WTC11 (cell line): ENCODE results near the gene METTL24. TPM values are rescaled to one million over a fixed set of nuclear protein-coding genes. Genes with fewer than 3 reads are reported as not detected.

Source experiments
- ATAC-seq: fragments of 200-7000 bp; cut with Tn5 transposase; 2 replicates; pipeline ENCODE4 v1.10.0; 2021; ENCODE audit warnings: mild to moderate bottlenecking, moderate library complexity
- CTCF ChIA-PET: fragments of 300-600 bp; sonication (Branson Sonifier 250); formaldehyde crosslinking; loops from one replicate; lab custom pipeline; 2021; ENCODE audit warnings: antibody characterized with exemption; lab: Charles Lee
- POLR2A ChIA-PET: fragments of 350-600 bp; sonication (Branson Sonifier 250); formaldehyde crosslinking; loops from one replicate; lab custom pipeline; 2021; ENCODE audit warnings: antibody characterized with exemption; lab: Charles Lee
- DNase-seq: peaks from one replicate; pipeline ENCODE4 v3.0.0; 2021; ENCODE audit warnings: low spot score
- H3K27ac Mint-ChIP-seq: 2 replicates; pipeline ENCODE4 v1.8.0; 2021; ENCODE audit warnings: mixed read lengths
- H3K27me3 Mint-ChIP-seq: 2 replicates; pipeline ENCODE4 v1.8.0; 2021; ENCODE audit warnings: low read depth, mild to moderate bottlenecking, moderate library complexity, mixed read lengths
- H3K36me3 Mint-ChIP-seq: 2 replicates; pipeline ENCODE4 v1.8.0; 2021; ENCODE audit warnings: mixed read lengths
- H3K4me1 Mint-ChIP-seq: 2 replicates; pipeline ENCODE4 v1.8.0; 2022; ENCODE audit warnings: mixed read lengths
- H3K4me3 Mint-ChIP-seq: 2 replicates; pipeline ENCODE4 v1.8.0; 2021; ENCODE audit warnings: mild to moderate bottlenecking, moderate library complexity, mixed read lengths
- H3K9me3 Mint-ChIP-seq: 2 replicates; pipeline ENCODE4 v1.8.0; 2021; ENCODE audit warnings: mixed read lengths
- ATF1 ChIP-seq: sonication (generic); formaldehyde crosslinking; IDR thresholded peaks from 2 replicates; pipeline ENCODE4 v1.8.1; 2023; ENCODE audit warnings: mild to moderate bottlenecking, moderate library complexity, missing genetic modification reagents
- ATF2 ChIP-seq: sonication (generic); formaldehyde crosslinking; IDR thresholded peaks from 2 replicates; pipeline ENCODE4 v1.8.1; 2022; ENCODE audit warnings: low read depth, missing genetic modification reagents, borderline replicate concordance
- ATF6 ChIP-seq: sonication (generic); formaldehyde crosslinking; IDR thresholded peaks from 2 replicates; pipeline ENCODE4 v1.8.1; 2023; ENCODE audit warnings: mild to moderate bottlenecking, missing genetic modification reagents
- CDX4 ChIP-seq: fragments of 250-450 bp; sonication (Bioruptor Pico); IDR thresholded peaks from 2 replicates; pipeline ENCODE4 v1.9.0; 2021; ENCODE audit warnings: moderate library complexity, mild to moderate bottlenecking, inconsistent platforms, borderline replicate concordance
- CREB1 ChIP-seq: sonication (generic); formaldehyde crosslinking; IDR thresholded peaks from 2 replicates; pipeline ENCODE4 v1.8.0; 2023; ENCODE audit warnings: mild to moderate bottlenecking, missing genetic modification reagents
- ESRRA ChIP-seq: sonication (generic); formaldehyde crosslinking; IDR thresholded peaks from 2 replicates; pipeline ENCODE4 v1.8.1; 2022; ENCODE audit warnings: mild to moderate bottlenecking, missing genetic modification reagents, borderline replicate concordance
- GABPB1 ChIP-seq: sonication (generic); formaldehyde crosslinking; IDR thresholded peaks from 2 replicates; pipeline ENCODE4 v1.8.1; 2023; ENCODE audit warnings: mild to moderate bottlenecking, missing genetic modification reagents
- GRHL2 ChIP-seq: fragments of 250-450 bp; sonication (Bioruptor Pico); IDR thresholded peaks from 2 replicates; pipeline ENCODE4 v1.8.0; 2022; ENCODE audit warnings: mild to moderate bottlenecking, moderate library complexity; ENCODE audit not compliant: insufficient replicate concordance, severe bottlenecking
- GTF2I ChIP-seq: fragments of 250-450 bp; sonication (Bioruptor Pico); conservative IDR thresholded peaks from 2 replicates; pipeline ENCODE4 v1.4.0; 2021; ENCODE audit warnings: mild to moderate bottlenecking
- HMGXB4 ChIP-seq: sonication (generic); formaldehyde crosslinking; IDR thresholded peaks from 2 replicates; pipeline ENCODE4 v1.8.1; 2023; ENCODE audit warnings: mild to moderate bottlenecking, moderate library complexity, missing genetic modification reagents
- MAX ChIP-seq: sonication (generic); formaldehyde crosslinking; IDR thresholded peaks from 2 replicates; pipeline ENCODE4 v1.8.0; 2022; ENCODE audit warnings: mild to moderate bottlenecking, missing genetic modification reagents
- NFATC4 ChIP-seq: fragments of 250-450 bp; sonication (Bioruptor Pico); IDR thresholded peaks from 2 replicates; pipeline ENCODE4 v1.9.0; 2021; ENCODE audit warnings: mild to moderate bottlenecking
- NFE2L1 ChIP-seq: sonication (generic); formaldehyde crosslinking; IDR thresholded peaks from 2 replicates; pipeline ENCODE4 v1.8.1; 2023; ENCODE audit warnings: missing genetic modification reagents
- PREB ChIP-seq: sonication (generic); formaldehyde crosslinking; IDR thresholded peaks from 2 replicates; pipeline ENCODE4 v1.8.1; 2022; ENCODE audit warnings: mild to moderate bottlenecking, missing genetic modification reagents, moderate library complexity, borderline replicate concordance
- RORB ChIP-seq: fragments of 250-450 bp; sonication (Bioruptor Pico); IDR thresholded peaks from 2 replicates; pipeline ENCODE4 v1.9.0; 2021; ENCODE audit warnings: mild to moderate bottlenecking
- SMAD3 ChIP-seq: sonication (generic); formaldehyde crosslinking; IDR thresholded peaks from 2 replicates; pipeline ENCODE4 v1.8.0; 2022; ENCODE audit warnings: missing genetic modification reagents, mild to moderate bottlenecking, borderline replicate concordance
- SOX15 ChIP-seq: fragments of 250-450 bp; sonication (Bioruptor Pico); IDR thresholded peaks from 2 replicates; pipeline ENCODE4 v1.9.0; 2021; ENCODE audit warnings: mild to moderate bottlenecking
- STAT6 ChIP-seq: sonication (generic); formaldehyde crosslinking; conservative IDR thresholded peaks from 2 replicates; pipeline ENCODE4 v1.8.1; 2023; ENCODE audit warnings: mild to moderate bottlenecking, low read depth, missing genetic modification reagents, moderate library complexity
- USF1 ChIP-seq: sonication (generic); formaldehyde crosslinking; IDR thresholded peaks from 2 replicates; pipeline ENCODE4 v1.8.0; 2022; ENCODE audit warnings: mild to moderate bottlenecking, missing genetic modification reagents
- ZNF219 ChIP-seq: sonication (generic); formaldehyde crosslinking; IDR thresholded peaks from 2 replicates; pipeline ENCODE4 v1.8.0; 2023; ENCODE audit warnings: missing genetic modification reagents, mild to moderate bottlenecking, borderline replicate concordance
- ZNF317 ChIP-seq: sonication (generic); formaldehyde crosslinking; IDR thresholded peaks from 2 replicates; pipeline ENCODE4 v1.8.1; 2023; ENCODE audit warnings: low read depth, mild to moderate bottlenecking, moderate library complexity, missing genetic modification reagents, borderline replicate concordance
- ZNF396 ChIP-seq: fragments of 250-450 bp; sonication (Bioruptor Pico); IDR thresholded peaks from 2 replicates; pipeline ENCODE4 v1.8.0; 2021; ENCODE audit warnings: mild to moderate bottlenecking, moderate library complexity, borderline replicate concordance
- ZSCAN18 ChIP-seq: fragments of 250-450 bp; sonication (Bioruptor Pico); IDR thresholded peaks from 2 replicates; pipeline ENCODE4 v2.1.2; 2022; ENCODE audit warnings: mild to moderate bottlenecking, moderate library complexity
- total RNA-seq: library from RNA; stranded (reverse); gene quantifications from 3 replicates; pipeline ENCODE4 v1.2.3, GENCODE V29; 2021

Gene METTL24
- total RNA-seq, 1 experiment from 2014 or later, result 0.31 TPM

- TF ChIP-seq ATF2 (CRISPR knock-in tag) (no peak), ESRRA (CRISPR knock-in tag) (no peak), ZNF317 (CRISPR knock-in tag) (no peak), RORB (CRISPR knock-in tag) (no peak)
These were observed 30.8 kb downstream of the METTL24 start (continued) for GRCh38 chr6:110327391-110327790.

GRCh38 chr6:110326609-110327008 lies 31.5 kb downstream of the METTL24 start:
- ATAC-seq, result no peak
- Mint-ChIP-seq H3K4me3 (no peak overlapping the region), H3K27ac (no peak overlapping the region), H3K36me3 (no peaks in the 10 kb centered on the region), H3K9me3 (no peaks in the 10 kb centered on the region), H3K27me3 (peaks cover 5% of the 10 kb centered on the region; the same call in 1 of the 2 replicates), H3K4me1 (peaks cover 55% of the 10 kb centered on the region)
- DNase-seq, result no peak
- ChIA-PET CTCF (no interaction called here), POLR2A (interaction anchor here (0.6 kb wide), 1 partner anchor 23 kb away, joined by 3 read pairs; no protein-coding TSS in a partner anchor)
- TF ChIP-seq ATF1 (no peak), USF1 (no peak), ZNF396 (CRISPR knock-in tag) (no peak), PREB (CRISPR knock-in tag) (no peak), CREB1 (CRISPR knock-in tag) (no peak), STAT6 (no peak), NFE2L1 (CRISPR knock-in tag) (no peak), GABPB1 (CRISPR knock-in tag) (no peak), MAX (no peak), SOX15 (CRISPR knock-in tag) (no peak), HMGXB4 (CRISPR knock-in tag) (no peak), NFATC4 (CRISPR knock-in tag) (no peak), ZSCAN18 (CRISPR knock-in tag) (no peak), CDX4 (CRISPR knock-in tag) (no peak), GTF2I (CRISPR knock-in tag) (no peak), ZNF219 (no peak), SMAD3 (CRISPR knock-in tag) (no peak), GRHL2 (CRISPR knock-in tag) (no peak), ATF6 (CRISPR knock-in tag) (no peak)
